HG03342 (cell line): ENCODE data around the gene SYT7.

ENCODE experiments used
- ATAC-seq: cut with Tn5 transposase; IDR thresholded peaks from one replicate; pipeline ENCODE4 v1.9.1; 2021; ENCODE audit warnings: mild to moderate bottlenecking, moderate library complexity; ENCODE audit not compliant: unreplicated experiment

Gene SYT7

GRCh38 chr11:61555978-61556377 is 24.9 kb downstream of the SYT7 start:
- no peak for ATAC-seq

GRCh38 chr11:61555051-61555969 is 25.6 kb downstream of the SYT7 start:
- no peak for ATAC-seq

- no peak for ATAC-seq
Measured at GRCh38 chr11:61554172-61554988, 26.5 kb downstream of the SYT7 start.

GRCh38 chr11:61553373-61554171 is 27.3 kb downstream of the SYT7 start:
- ATAC-seq, result no peak

- ATAC-seq, result no peak
Measured at GRCh38 chr11:61552108-61552635, 28.7 kb downstream of the SYT7 start.

GRCh38 chr11:61551634-61552033 is 29.2 kb downstream of the SYT7 start:
- no peak for ATAC-seq

GRCh38 chr11:61550665-61551227 is 30.1 kb downstream of the SYT7 start:
- no peak for ATAC-seq

- no peak for ATAC-seq
Measured at GRCh38 chr11:61549662-61550568, 31.0 kb downstream of the SYT7 start.

GRCh38 chr11:61549177-61549576 is 31.7 kb downstream of the SYT7 start:
- ATAC-seq, result no peak

- ATAC-seq, result no peak
Measured at GRCh38 chr11:61547246-61547645, 33.6 kb downstream of the SYT7 start.

- ATAC-seq, result no peak
Measured at GRCh38 chr11:61546663-61547062, 34.2 kb downstream of the SYT7 start.

- no peak for ATAC-seq
Measured at GRCh38 chr11:61545921-61546320, 35.0 kb downstream of the SYT7 start.

GRCh38 chr11:61545341-61545740 is 35.5 kb downstream of the SYT7 start:
- ATAC-seq, result no peak

GRCh38 chr11:61544466-61544865 is 36.4 kb downstream of the SYT7 start:
- ATAC-seq, result no peak

GRCh38 chr11:61543606-61544306 is 37.1 kb downstream of the SYT7 start:
- no peak for ATAC-seq

- ATAC-seq, result no peak
Measured at GRCh38 chr11:61542705-61543104, 38.2 kb downstream of the SYT7 start.

- ATAC-seq, result no peak
Measured at GRCh38 chr11:61542024-61542461, 38.8 kb downstream of the SYT7 start.

- no peak for ATAC-seq
Measured at GRCh38 chr11:61541598-61541997, 39.3 kb downstream of the SYT7 start.

GRCh38 chr11:61540528-61540927 is 40.3 kb downstream of the SYT7 start:
- no peak for ATAC-seq
